ENCODE data around the gene MIR17HG.

GRCh38 chr13:91351980-91352379, 4.5 kb downstream of the MIR17HG start:
- TF ChIP-seq CTCF (IDR thresholded peaks at IDR 0.05; ENCODE audit: insufficient read depth, low read length, poor library complexity, severe bottlenecking): no peak
- no peak for TF ChIP-seq EZH2phosphoT487 (conservative IDR thresholded peaks at IDR 0.05; ENCODE audit: low read length)

Measured in SU-DHL-6 (cell line).